IPS-18a (cell line): ENCODE data around the gene CNPY2.
"Not testable (repeated sequence)": the region's sequence is repeated elsewhere in the genome, so short reads cannot be mapped to it uniquely, and the experiment has no call there.

Source experiments
- H3K27ac ChIP-seq: one replicate; pipeline ENCODE4 v1.5.1; 2013; ENCODE audit warnings: low read length
- H3K27me3 ChIP-seq: one replicate; pipeline ENCODE4 v1.6.1; 2013; ENCODE audit warnings: mild to moderate bottlenecking, low read length; ENCODE audit not compliant: control insufficient read depth, insufficient read depth
- H3K36me3 ChIP-seq: one replicate; pipeline ENCODE4 v1.6.1; 2013; ENCODE audit warnings: low read depth, low read length; ENCODE audit not compliant: control insufficient read depth
- H3K4me1 ChIP-seq: one replicate; pipeline ENCODE4 v1.6.1; 2013; ENCODE audit warnings: low read depth, low read length; ENCODE audit not compliant: control insufficient read depth
- H3K4me3 ChIP-seq: one replicate; pipeline ENCODE4 v1.5.1; 2013; ENCODE audit warnings: low read length
- H3K9ac ChIP-seq: one replicate; pipeline ENCODE4 v1.6.1; 2013; ENCODE audit warnings: mild to moderate bottlenecking, low read length, moderate library complexity
- H3K9me3 ChIP-seq: one replicate; pipeline ENCODE4 v1.6.1; 2013; ENCODE audit warnings: low read depth, low read length; ENCODE audit not compliant: control insufficient read depth

CNPY2 gene

GRCh38 chr12:56266068-56266692 is 49.6 kb downstream of the CNPY2 start:
- not testable (repeated sequence) for H3K27me3 ChIP-seq, H3K4me1 ChIP-seq, H3K9me3 ChIP-seq
- H3K4me3 ChIP-seq: peak overlapping the region; percentile 83
- peaks cover 12% of the 10 kb centered on the region for H3K36me3 ChIP-seq
- H3K9ac ChIP-seq: peak overlapping the region; percentile 71
- H3K27ac ChIP-seq: peak overlapping the region; percentile 51

GRCh38 chr12:56262955-56263354 is 52.8 kb downstream of the CNPY2 start:
- not testable (repeated sequence) for H3K27ac ChIP-seq, H3K36me3 ChIP-seq, H3K4me3 ChIP-seq, H3K4me1 ChIP-seq, H3K9ac ChIP-seq, H3K27me3 ChIP-seq, H3K9me3 ChIP-seq

- Histone ChIP-seq H3K27ac (no peak overlapping the region), H3K27me3 (no peaks in the 10 kb centered on the region), H3K4me3 (no peak overlapping the region), H3K36me3 (no peaks in the 10 kb centered on the region), H3K9me3 (no peaks in the 10 kb centered on the region), H3K9ac (no peak overlapping the region), H3K4me1 (peaks cover 11% of the 10 kb centered on the region)
Observed at GRCh38 chr12:56261503-56262232, 54.1 kb downstream of the CNPY2 start.

GRCh38 chr12:56260921-56261320 is 54.9 kb downstream of the CNPY2 start:
- Histone ChIP-seq H3K9ac (no peak overlapping the region), H3K4me3 (no peak overlapping the region), H3K36me3 (peaks cover under 1% of the 10 kb centered on the region), H3K9me3 (no peaks in the 10 kb centered on the region), H3K27me3 (no peaks in the 10 kb centered on the region), H3K4me1 (peaks cover 17% of the 10 kb centered on the region), H3K27ac (no peak overlapping the region)

- no peak overlapping the region for H3K27ac ChIP-seq
- H3K4me3 ChIP-seq: no peak overlapping the region
- no peaks in the 10 kb centered on the region for H3K27me3 ChIP-seq
- H3K9ac ChIP-seq: no peak overlapping the region
- H3K36me3 ChIP-seq: peaks cover 6% of the 10 kb centered on the region
- H3K4me1 ChIP-seq: peaks cover 17% of the 10 kb centered on the region
- no peaks in the 10 kb centered on the region for H3K9me3 ChIP-seq
Observed at GRCh38 chr12:56260380-56260779, 55.4 kb downstream of the CNPY2 start.
